NCI-H526 (cell line): ENCODE measurements around the gene UXT.

Experiments
- DNase-seq, 2 experiments: peaks; one replicate each; lab custom pipeline; 2025; lab: John Stamatoyannopoulos, UW

UXT gene

DNA sequence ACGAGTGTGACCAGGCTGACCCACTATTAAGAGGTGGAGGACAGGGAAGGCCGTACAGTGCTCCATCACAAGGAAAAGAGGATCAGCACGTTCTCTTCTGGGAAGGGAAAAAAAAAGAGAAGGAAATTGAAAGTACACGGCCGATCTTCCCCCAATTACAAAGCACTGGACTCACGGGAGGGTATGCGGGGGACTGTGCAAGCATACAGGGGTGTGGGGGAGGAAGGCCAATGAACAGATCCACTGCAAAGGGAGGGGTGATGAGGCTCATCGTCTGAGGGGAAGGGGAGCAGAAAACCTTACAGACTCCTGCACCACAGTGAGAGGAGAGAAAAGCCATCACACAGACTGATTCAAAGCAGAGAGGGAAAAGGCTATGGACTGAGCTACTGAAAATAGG, 9.7 kb downstream of the UXT start:
- DNase-seq: no peak

DNA sequence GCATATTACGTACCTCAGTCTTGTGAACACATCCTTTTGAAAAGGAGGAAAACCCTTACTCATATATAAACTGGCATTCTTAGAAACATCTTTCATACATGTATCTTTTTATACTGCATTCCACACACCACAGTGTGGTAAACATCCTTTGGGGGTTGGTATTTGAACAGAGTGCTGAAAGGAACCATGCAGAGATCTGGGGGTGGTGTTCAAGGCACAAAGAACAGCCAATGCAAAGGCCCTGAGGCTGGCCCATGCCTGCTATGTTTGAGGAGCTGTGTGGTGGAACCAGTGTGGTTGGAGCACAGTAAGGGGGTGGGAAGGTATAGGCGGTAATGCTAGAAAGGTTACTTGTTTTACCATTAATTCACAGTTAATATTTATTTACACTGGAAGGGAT, 10.6 kb downstream of the UXT start:
- DNase-seq: no peak

DNA sequence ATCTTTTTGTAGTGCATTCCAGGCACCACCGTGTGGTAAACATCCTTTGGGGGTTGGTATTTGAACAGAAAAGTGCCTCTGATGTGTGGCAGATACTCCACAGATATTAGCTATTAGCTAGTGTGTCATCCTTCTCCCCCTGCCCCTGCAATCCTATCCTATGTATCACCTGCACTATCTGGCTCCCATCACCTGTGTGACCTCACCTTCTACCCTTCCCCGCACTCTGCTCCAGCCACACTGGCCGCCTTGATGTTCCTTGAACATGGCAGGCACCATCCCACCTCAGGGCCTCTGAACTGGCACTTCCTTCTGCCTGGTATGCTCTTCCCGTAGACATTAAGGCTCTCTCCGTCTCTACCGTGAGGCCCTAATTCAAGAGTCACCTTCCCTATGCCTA, 12.3 kb downstream of the UXT start:
- DNase-seq: no peak

DNA sequence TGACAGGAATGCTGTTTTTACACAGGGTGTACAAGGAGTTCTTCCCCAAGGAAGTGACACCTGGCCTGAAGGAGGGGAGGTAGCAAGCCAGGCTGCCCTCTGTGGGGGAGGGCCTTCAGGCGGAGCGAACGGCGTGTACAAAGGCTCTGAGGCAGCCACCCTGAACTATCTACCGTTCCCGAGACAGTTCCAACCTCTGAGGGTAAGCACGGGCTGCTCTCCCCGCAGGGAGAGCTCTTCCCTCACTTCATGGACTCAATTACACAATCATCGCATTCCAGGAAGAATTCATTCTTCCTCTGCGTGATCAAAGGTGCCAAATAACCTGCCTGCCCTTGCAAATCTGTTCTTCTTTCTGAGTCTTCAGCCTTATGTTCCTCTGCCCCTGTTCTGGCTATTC, 13.4 kb downstream of the UXT start:
- DNase-seq: no peak

DNA sequence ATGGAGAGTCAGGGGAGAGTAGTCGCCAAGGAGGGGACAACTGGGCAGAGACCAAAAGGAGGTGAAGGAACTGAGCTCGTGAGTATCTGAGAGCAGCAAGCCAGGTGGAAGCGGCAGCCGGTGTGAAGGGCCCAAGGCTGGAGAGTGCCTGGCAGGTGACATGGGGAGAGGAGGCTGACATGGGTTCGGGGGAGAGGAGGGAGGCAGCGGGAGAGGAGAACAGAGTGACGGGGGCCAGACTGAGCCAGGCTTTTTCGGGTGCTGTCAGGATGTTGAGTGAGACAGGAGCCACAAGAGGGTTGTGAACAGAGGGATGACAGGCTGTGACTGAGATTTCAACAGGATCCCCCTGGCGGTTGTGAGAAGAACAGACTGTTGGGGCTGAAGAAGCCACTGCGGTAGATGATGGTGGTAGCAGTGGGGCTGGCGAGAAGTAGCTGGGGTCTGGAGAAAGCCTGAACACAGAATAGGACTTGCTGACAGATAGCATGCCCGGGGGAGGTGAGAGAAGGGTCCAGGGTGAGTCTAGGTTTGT, 14.4 kb downstream of the UXT start:
- peak in 1 of 2 experiments; percentile 46 for DNase-seq

DNA sequence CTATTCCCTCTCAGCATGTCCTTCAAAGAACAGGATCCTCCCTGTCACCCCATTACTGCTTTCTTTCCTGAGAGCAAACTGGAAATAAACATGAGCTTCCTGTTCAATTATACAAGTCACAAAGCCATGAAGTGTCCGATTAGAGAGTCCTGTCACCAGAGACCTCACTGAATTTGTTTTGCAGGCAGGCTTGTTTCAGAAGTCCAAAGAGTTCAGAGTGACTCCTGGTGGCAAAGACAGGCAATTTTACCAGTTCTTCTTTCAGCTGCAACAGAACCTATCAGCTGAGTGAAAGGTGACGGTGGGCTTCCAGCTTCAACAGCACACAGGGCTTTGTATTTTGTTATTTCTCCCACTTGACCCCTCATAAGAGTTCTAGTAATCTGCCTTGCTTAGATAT, 15.1 kb downstream of the UXT start:
- DNase-seq: peak in 1 of 2 experiments; percentile 1

DNA sequence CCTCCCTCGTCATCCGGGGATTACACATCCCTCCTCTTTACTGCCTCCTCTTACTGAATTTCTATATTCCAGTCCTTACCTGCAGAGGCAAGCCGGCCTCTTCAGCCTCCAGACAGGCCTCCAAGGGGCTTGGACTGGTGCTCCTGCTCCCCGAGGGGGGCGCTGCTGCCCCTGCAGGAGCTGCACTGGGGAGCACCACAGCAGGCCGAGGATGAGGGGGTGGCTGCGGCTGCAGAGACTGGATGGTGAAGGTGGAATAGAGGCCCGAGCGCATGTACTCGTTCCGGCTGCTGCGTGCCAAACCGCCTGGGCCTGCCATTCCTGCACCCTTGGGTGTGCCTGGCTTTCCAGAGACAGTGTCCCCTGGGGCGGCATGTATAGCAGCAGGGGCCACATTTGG, 20.2 kb downstream of the UXT start:
- no peak for DNase-seq

DNA sequence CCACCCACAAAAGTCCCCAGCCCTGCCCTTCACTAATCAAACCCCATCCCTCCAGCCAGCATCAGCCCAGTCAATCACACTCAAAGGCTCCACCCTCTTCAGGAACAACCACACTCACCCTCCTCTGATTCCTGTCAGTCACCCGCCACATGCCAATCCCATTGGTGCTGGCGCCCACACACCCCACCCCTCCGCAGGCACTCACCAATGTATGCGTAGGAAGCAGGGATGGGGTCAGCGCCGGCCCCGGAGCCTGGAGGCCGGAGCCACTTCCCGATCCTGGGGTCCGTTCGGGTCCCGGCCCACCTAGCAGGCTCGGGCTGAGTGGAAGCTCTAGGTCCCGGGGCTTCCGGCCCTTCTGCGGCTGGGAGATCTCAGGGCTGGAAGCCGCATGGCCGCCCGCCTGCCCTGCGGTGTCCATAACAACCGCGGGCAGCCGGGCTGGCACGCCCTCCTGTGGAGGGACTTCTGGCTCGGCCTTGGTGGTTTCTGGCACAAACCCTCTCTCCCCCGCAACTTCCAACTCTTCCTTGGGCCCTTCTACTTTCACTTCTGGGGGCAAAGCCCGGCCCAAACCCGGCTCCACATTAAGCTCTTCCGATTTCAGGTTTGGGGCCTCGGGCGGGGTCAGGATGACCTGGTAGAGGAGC, 21.3 kb downstream of the UXT start:
- no peak for DNase-seq

DNA sequence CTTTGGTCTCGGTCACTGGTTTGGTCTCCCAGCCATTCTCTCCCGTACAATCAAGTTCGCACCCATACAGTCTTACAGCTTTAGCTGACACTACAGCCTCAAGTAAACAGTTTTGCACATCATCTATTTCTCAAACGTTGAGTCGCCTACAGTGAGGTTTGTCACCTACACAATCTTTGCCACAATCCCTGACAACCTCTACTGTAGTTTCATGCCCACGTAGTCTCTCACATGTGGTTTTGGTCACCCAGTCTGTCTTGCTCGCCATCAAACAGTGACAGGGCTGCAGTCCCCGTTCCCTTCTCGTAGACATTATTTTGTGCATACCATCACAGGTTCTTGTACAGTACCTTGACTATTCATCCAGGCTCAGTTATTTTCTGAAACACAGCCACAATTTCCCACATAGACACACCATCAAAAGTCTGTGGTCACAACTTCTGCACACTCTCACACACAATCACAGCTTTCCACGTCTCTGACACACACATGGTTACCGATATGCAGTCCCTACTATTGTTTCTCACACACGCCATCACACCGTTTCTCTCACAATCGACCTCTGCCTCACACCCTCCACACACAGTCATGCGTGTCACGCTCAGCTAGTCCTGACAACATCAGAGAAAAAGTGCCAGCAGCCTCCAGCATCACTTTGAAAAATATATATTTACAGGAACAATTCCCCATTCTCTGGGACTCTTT, 24.0 kb downstream of the UXT start:
- no peak for DNase-seq

DNA sequence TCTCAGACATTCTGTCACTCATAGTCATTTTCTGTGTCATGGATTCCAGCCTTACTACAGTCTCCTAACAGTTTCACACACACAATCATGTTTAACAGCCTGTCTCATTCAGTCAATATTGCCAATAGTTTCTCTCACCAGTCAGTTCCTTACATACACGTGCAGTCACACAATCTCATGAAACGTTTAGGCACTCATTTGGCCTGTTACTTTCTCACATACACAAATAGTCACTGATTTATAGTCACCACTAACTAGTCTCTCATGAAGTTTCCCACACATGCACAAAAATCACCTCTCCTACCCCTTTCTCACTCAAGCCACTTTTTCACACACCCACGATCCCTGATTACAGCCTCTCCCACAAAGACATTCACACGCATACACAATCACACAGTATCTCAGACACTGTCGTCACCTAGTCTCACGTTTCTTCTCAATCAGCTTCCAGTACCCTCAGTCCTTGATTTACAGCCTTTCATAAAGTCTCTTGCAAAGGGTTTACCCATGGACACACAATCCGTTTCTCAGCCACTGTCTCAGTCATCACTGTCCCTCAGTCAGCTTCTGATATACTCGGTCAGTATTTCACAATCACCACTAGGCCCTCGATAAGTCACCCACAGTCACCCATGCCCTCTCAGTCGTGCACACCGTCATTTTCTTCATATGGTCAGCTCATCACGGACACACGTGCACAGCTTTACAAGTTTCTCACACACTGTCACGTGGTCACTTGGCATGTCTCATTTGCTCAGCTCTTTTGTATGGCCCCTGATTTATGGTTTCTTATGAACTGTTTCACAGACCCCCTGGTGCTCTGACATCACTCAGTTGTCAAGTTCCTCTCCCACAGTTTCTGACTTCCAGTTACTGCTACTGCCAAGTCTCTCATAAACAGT, 25.0 kb downstream of the UXT start:
- no peak for DNase-seq

DNA sequence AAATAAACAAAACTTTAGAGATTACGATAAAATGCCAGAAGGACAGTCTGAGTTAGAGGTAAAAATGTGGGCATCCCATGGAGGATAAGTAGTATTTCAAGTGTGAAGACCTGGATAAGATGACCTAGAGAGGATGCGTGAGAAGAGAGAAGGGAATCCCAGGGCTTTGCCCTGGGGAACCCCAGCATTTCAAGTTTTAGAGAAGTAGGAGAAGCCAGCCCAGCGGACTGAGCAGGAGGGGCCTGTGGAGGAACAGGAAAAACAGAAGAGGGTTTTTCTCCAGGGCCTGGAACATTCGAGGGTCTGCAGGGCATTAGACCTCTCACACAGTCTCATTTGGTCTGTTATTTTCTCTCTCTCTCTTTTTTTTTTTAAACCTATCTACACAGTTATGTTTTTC, 26.3 kb downstream of the UXT start:
- DNase-seq: no peak

DNA sequence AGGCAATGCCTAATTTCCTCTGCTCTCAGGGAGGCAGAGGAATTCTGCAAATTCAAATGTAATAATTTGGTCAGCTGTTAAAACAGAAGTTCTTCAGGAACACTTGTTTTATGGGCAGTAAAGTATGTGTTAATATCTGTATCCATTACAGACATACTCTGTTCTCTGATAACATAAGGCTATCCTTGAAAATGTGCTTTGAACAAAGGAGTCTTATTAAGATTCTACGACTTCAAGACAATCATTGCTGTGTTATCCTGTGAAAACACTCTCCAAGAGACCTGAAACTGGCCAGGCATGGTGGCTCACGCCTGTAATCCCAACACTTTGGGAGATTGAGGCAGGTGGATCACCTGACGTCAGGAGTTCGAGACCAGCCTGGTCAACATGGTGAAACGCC, 27.3 kb downstream of the UXT start:
- no peak for DNase-seq

DNA sequence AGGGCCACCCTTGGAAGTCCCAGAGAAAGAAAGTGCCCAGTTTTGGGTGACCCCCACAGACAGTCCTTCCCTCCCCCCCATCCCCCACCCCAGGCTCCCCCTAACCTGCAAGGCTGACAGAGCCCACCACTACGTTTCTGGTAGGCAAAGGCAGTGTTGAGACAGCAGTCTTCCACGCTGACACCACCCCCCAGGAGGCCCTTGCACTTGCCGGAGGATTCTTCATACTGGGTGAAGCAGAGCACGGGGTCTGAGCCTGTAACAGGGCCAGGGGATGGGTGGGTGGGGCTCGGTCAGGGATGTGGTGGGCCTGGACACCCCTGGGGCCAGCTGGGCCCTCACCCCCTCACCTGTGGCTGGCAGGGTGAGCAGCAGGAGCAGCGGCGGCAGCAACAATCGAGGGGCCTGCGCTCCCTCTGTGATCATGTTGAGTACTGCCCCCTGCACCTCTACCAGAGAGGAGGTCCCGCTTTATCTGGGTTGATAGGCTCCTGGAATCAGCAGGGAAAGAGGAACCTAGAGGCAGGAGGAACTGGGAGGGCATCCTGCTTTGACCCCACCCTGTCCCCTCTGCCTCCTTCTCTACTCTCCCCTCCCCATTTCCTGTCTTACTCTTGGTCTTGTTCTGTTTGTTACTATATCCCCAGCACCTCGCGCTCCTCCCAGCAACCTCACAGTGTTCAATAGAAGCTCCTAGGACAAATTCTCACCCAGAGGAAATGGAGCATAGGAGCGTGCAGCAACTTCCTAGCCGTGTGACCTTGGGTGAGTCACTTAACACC, 29.4 kb downstream of the UXT start, which contains the start of gene CFP:
Gene CFP, minus strand, starts transcription at position 512 of the 782 bp plus-strand sequence. Its CDS starts 86 bp downstream, at position 426.
- DNase-seq: no peak

DNA sequence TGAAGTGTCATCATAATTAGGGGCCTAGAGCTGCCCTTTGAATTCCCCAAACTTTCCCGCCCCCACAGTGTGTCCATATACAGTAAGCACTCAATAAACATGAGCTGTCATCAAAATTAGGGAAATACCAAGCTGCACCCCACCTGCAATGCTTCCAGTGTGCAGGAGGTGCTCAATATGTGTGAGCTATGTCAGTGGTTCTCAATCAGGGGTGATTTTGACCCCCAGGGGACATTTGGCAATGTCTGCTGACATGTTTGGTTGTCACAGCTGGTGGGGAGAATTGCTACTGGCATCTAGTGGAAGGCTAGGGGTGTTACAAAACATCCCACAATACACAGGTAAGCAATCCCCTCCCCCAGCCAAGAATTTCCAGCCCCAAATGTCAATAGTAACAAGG, 30.0 kb downstream of the UXT start:
- peak in 1 of 2 experiments; percentile 17 for DNase-seq

DNA sequence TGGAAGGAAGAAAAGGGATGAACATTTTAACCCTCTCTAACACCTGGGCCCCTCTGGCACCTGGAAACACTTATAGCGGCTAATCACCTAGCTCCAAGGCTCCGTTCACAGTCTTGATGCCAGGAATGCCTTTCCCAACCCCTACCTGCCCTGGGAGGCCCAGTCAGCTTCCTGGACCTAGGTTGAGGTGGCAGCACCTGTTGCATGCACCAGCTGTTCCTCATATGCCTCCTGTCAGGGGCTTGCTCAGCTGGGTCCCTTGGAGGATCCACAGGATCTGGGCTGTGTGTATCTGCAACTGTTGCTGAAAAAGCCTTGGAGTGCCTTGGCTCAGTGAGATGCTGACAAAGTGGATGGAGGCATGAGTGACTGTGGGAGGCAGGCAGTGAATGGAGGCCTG, 33.6 kb downstream of the UXT start:
- DNase-seq: no peak

DNA sequence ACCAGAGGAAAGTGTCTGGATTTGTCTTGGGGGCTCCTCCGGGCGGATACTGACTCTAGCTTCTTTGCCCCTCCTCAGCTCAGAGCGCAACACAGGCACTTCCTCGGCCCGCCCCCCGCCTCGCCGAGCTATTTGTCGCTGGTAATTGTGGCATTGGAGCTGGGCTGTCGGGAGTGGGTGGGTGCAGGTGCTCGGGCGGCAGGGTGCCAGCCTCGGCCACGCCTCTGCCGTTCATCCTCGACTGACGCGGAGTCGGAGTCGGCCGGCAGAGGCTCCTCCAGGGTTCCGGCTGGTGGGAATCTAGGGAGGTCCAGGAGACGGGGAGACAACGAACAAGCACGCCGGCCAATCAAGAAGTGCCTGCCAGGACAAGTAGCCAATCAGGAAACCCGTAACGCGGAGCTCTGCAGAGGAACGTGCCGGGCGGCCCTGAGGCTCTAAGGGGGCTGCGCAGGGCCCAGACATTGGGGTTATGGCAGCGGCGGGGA, 35.4 kb downstream of the UXT start:
- peak; percentile 84 to 92 for DNase-seq

DNA sequence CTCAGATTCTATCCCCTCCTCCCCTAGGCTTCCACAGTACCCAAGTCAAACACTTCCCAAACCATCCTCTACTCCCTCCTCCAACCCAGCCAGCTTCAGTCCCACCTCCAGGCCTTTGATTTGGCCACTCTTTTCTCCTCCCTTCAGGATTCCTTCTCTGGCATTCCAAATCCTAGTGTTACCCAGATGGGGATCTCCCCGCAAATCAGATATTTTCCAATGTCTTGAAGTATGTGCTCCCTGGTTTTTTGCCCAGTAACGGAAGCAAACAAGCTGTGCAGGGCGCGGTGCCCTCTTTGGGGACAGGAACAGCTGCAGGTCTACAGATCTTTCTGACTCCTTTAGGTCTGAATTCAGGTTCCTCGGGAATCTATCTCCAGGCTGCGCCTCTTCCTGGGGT, 37.1 kb downstream of the UXT start:
- DNase-seq: no peak

DNA sequence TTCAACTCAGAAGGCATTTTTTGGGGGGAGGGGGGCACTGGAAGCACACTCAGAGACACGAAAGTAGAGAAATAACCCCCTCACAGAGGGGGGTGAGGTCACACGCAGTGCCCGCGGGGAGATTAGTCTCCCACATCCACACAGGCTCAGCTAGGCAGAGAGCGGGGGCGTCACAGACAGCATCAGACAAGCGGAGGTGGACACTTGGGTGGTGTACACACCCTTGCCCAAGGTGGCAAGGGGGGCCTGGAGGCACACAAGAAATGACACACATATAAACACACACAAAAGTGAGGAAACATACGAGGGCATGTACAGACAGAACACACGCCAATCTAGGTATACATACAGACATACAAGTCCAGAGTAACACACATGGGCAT, 38.7 kb downstream of the UXT start:
- no peak for DNase-seq

DNA sequence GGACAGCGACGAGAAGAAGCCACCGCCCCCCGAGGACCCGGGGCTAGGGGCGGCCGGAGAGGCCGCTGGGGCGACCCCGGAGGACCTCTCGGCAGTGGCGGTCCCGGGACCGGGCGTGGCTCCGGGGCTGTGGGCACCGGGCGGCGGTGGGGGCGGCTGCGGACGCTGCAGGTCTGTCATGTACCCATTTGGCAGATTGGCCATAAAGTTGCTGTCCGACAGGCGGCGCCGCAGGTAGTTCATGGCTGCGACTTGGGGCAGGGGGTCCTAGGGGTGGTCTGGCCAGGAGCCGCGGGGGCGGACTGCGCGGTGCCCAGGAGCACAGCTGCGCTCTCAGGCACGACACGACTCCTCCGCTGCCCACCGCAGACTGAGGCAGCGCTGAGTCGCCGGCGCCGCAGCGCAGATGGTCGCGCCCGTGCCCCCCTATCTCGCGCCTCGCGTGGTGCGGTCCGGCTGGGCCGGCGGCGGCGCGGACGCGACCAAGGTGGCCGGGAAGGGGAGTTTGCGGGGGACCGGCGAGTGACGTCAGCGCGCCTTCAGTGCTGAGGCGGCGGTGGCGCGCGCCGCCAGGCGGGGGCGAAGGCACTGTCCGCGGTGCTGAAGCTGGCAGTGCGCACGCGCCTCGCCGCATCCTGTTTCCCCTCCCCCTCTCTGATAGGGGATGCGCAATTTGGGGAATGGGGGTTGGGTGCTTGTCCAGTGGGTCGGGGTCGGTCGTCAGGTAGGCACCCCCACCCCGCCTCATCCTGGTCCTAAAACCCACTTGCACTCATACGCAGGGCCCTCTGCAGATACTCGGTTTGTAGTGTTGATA, 39.3 kb downstream of the UXT start, which contains the start of gene SYN1:
Gene SYN1, minus strand, starts transcription at position 372 of the 817 bp plus-strand sequence. Its CDS starts 129 bp downstream, at position 243.
- DNase-seq: peak; percentile 51 to 89

DNA sequence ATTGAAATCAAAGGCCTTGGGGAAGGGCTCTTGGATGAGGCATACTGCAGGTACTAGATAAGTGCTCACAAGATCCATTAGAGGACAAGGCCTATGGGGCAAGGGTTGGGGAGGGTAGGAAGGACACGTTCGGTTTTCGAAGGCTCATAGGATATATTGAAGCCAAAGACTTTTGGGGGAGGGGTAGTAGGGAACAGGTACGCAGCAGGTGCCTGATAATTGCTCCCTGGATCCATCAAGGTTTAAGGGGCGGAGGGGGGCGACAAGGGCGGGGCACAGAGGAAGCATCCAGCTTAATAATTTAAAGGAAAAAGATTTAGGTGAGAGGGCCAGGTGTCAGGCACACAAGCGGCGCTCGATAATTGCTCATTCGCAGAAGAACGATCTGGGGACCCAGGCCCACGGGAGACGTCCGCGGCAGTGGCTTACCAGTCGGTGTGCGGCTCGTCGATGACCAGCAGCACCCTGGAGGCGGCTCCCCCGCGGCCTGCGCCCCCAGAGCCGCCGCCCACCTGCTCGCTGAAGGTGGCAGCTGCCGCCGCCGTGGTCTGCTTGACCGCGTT, 40.0 kb downstream of the UXT start:
- no peak for DNase-seq
